HCT116 (cell line): ENCODE results near the gene CBL. TPM values are rescaled to one million over a fixed set of nuclear protein-coding genes. Genes with fewer than 3 reads are reported as not detected.

Experiments used
- ATAC-seq: fragments of 200-7000 bp; cut with Tn5 transposase; 2 replicates; pipeline ENCODE4 v1.9.1; 2020; ENCODE audit warnings: mild to moderate bottlenecking, moderate library complexity
- BruUV-seq: library from RNA; stranded (reverse); fragments of 400-500 nt; replicated peaks from 2 replicates; lab custom pipeline; 2021; lab: Mats Ljungman, UMichigan
- CTCF ChIA-PET: fragments of 300-600 bp; sonication (Branson Sonifier 250); formaldehyde crosslinking; loops from one replicate; lab custom pipeline; 2021; ENCODE audit warnings: antibody characterized with exemption; lab: Charles Lee
- POLR2A ChIA-PET: fragments of 300-600, 350-600 bp; sonication (Branson Sonifier 250); formaldehyde crosslinking; loops from one replicate; lab custom pipeline; 2021; ENCODE audit warnings: antibody characterized with exemption; lab: Charles Lee
- RAD21 ChIA-PET, 2 experiments: fragments of 300-600 bp; sonication (Branson Sonifier 250); formaldehyde crosslinking; loops; one replicate each; lab custom pipeline; 2023; ENCODE audit warnings: low total read pairs in 2 of 2; ENCODE audit not compliant: uncharacterized antibody in 2 of 2, unreplicated experiment in 2 of 2, low non-redundant PET in 1 of 2; lab: Charles Lee
- DNase-seq: peaks from one replicate; pipeline ENCODE4 v3.0.0-alpha.2; 2010; ENCODE audit warnings: low read depth, low spot score
- H2AFZ ChIP-seq: fragments of 200-600 bp; shearing (Covaris generic), sonication (generic); 2 replicates; pipeline ENCODE4 v1.6.1; 2017; ENCODE audit warnings: low read depth, mixed run types, mixed read lengths, antibody characterized with exemption, low read length; ENCODE audit not compliant: poor library complexity, severe bottlenecking
- H3K27ac ChIP-seq: 2 replicates; pipeline ENCODE4 v1.5.1; 2012; ENCODE audit warnings: low read depth, low read length
- H3K27me3 ChIP-seq: fragments of 200-600 bp; sonication (generic); 2 replicates; pipeline ENCODE4 v1.6.1; 2016; ENCODE audit warnings: mixed run types, low read length, mixed read lengths; ENCODE audit not compliant: insufficient read depth
- H3K36me3 ChIP-seq, 2 experiments: fragments of 200-500 bp in 1 of 2; fragments of 200-600 bp in 1 of 2; sonication (Bioruptor generic) in 1 of 2; sonication (generic) in 1 of 2; 2 replicates each; pipeline versions ENCODE4 v1.5.1 to v1.6.1; 2014 to 2016; ENCODE audit warnings: low read length in 2 of 2, inconsistent platforms in 1 of 2, mixed read lengths in 1 of 2, mixed run types in 1 of 2; ENCODE audit not compliant: insufficient read depth in 2 of 2, control insufficient read depth in 1 of 2
- H3K4me1 ChIP-seq, 2 experiments: fragments of 200-600 bp in 1 of 2; sonication (generic) in 1 of 2; 2 replicates each; pipeline versions ENCODE4 v1.5.1 to v1.6.1; 2012 to 2017; ENCODE audit warnings: low read length in 2 of 2, inconsistent platforms in 1 of 2, mild to moderate bottlenecking in 1 of 2, mixed read lengths in 1 of 2, mixed run types in 1 of 2, moderate library complexity in 1 of 2; ENCODE audit not compliant: insufficient read depth in 2 of 2, control insufficient read depth in 1 of 2
- H3K4me2 ChIP-seq: fragments of 200-600 bp; sonication (generic); 2 replicates; pipeline ENCODE4 v1.6.1; 2017; ENCODE audit warnings: mixed run types, low read length, mixed read lengths
- H3K4me3 ChIP-seq, 2 experiments: fragments of 200-600 bp in 1 of 2; sonication (generic) in 1 of 2; replicated peaks in 1 of 2; 2 replicates each; pipeline ENCODE4 v1.5.1; 2011 to 2016; ENCODE audit warnings: low read length in 2 of 2, control low read depth in 1 of 2, low read depth in 1 of 2, mild to moderate bottlenecking in 1 of 2, mixed read lengths in 1 of 2, mixed run types in 1 of 2
- H3K79me2 ChIP-seq: fragments of 200-600 bp; sonication (generic); 2 replicates; pipeline ENCODE4 v1.6.1; 2017; ENCODE audit warnings: mild to moderate bottlenecking, mixed run types, low read length, moderate library complexity, mixed read lengths; ENCODE audit not compliant: insufficient read depth
- H3K9ac ChIP-seq: fragments of 200-600 bp; sonication (generic); 2 replicates; pipeline ENCODE4 v1.6.1; 2016; ENCODE audit warnings: low read length, mixed read lengths
- H3K9me2 ChIP-seq: fragments of 200-600 bp; sonication (generic), shearing (Covaris generic); 2 replicates; pipeline ENCODE4 v1.6.1; 2017; ENCODE audit warnings: mixed run types, mild to moderate bottlenecking, moderate library complexity; ENCODE audit not compliant: insufficient read depth
- H3K9me3 ChIP-seq, 2 experiments: fragments of 200-500 bp in 1 of 2; fragments of 200-600 bp in 1 of 2; sonication (Bioruptor generic) in 1 of 2; sonication (generic) in 1 of 2; 2 replicates each; pipeline ENCODE4 v1.6.1; 2014 to 2017; ENCODE audit warnings: low read length in 2 of 2, mixed read lengths in 2 of 2, inconsistent platforms in 1 of 2, low read depth in 1 of 2, mild to moderate bottlenecking in 1 of 2, mixed run types in 1 of 2, moderate library complexity in 1 of 2; ENCODE audit not compliant: control insufficient read depth in 1 of 2, insufficient read depth in 1 of 2
- H4K20me1 ChIP-seq: fragments of 200-600 bp; sonication (generic), shearing (Covaris generic); 2 replicates; pipeline ENCODE4 v1.6.1; 2017; ENCODE audit warnings: mixed run types, mild to moderate bottlenecking, moderate library complexity; ENCODE audit not compliant: insufficient read depth
- CBX3 ChIP-seq: IDR thresholded peaks from 2 replicates; pipeline ENCODE4 v1.6.1; 2012; ENCODE audit warnings: low read depth
- CEBPB ChIP-seq: IDR thresholded peaks from 2 replicates; pipeline ENCODE4 v1.6.1; 2012; ENCODE audit warnings: low read depth
- EGR1 ChIP-seq: IDR thresholded peaks from 2 replicates; pipeline ENCODE4 v1.6.1; 2012; ENCODE audit warnings: low read depth
- ELF1 ChIP-seq: IDR thresholded peaks from 2 replicates; pipeline ENCODE4 v1.6.1; 2012; ENCODE audit warnings: low read depth, borderline replicate concordance
- EZH2 ChIP-seq: fragments of 200-600 bp; sonication (generic); IDR thresholded peaks from 2 replicates; pipeline ENCODE4 v1.6.1; 2017; ENCODE audit warnings: antibody characterized with exemption, mixed run types
- JUND ChIP-seq: IDR thresholded peaks from 2 replicates; pipeline ENCODE4 v1.6.1; 2012
- POLR2A ChIP-seq: IDR thresholded peaks from 2 replicates; pipeline ENCODE4 v1.7.0; 2011; ENCODE audit warnings: borderline replicate concordance; ENCODE audit not compliant: insufficient read depth, insufficient read length; ENCODE audit errors: extremely low read depth
- POLR2AphosphoS5 ChIP-seq: IDR thresholded peaks from 2 replicates; pipeline ENCODE4 v1.6.1; 2011; ENCODE audit warnings: mild to moderate bottlenecking, low read depth, low read length, moderate library complexity
- RAD21 ChIP-seq: IDR thresholded peaks from 2 replicates; pipeline ENCODE4 v1.6.1; 2012; ENCODE audit warnings: low read depth, mild to moderate bottlenecking
- SP1 ChIP-seq: IDR thresholded peaks from 2 replicates; pipeline ENCODE4 v1.6.1; 2012; ENCODE audit warnings: low read depth
- SRF ChIP-seq: IDR thresholded peaks from 2 replicates; pipeline ENCODE4 v1.6.1; 2012; ENCODE audit warnings: low read depth
- TCF7L2 ChIP-seq: IDR thresholded peaks from 2 replicates; pipeline ENCODE4 v1.7.0; 2011; ENCODE audit warnings: borderline replicate concordance, inconsistent platforms; ENCODE audit not compliant: insufficient read depth, insufficient read length; ENCODE audit errors: extremely low read depth
- YY1 ChIP-seq: IDR thresholded peaks from 2 replicates; pipeline ENCODE4 v1.6.1; 2011; ENCODE audit warnings: low read length, low read depth, moderate library complexity, mild to moderate bottlenecking; ENCODE audit not compliant: insufficient replicate concordance; ENCODE audit errors: extremely low read depth
- ZFX ChIP-seq: fragments of 450-650 bp; IDR thresholded peaks from 2 replicates; pipeline ENCODE4 v1.6.1; 2017
- ZNF274 ChIP-seq: fragments of 200-500 bp; sonication (Bioruptor generic); IDR thresholded peaks from 2 replicates; pipeline ENCODE4 v1.6.1; 2014; ENCODE audit warnings: mild to moderate bottlenecking, low read depth, low read length, inconsistent platforms
- intact Hi-C: fragments of 100-400 bp; cut with micrococcal nuclease; formaldehyde crosslinking; loops from 2 replicates; pipeline ENCODE4 v1.10.0; 2022
- total RNA-seq: library from RNA; stranded (reverse); gene quantifications from one replicate; pipeline ENCODE4 v1.2.1, GENCODE V29; 2021; ENCODE audit not compliant: unreplicated experiment
- TF ChIP-seq, protein P1 (sequence below), 3 experiments: fragments of 200-600 bp in 1 of 3; sonication (generic) in 1 of 3; IDR thresholded peaks in 2 of 3; conservative IDR thresholded peaks in 1 of 3; 2 replicates each; pipeline ENCODE4 v1.5.1; 2012 to 2017; ENCODE audit warnings: low read depth in 2 of 3, low read length in 2 of 3, antibody characterized with exemption in 1 of 3, borderline replicate concordance in 1 of 3, control low read depth in 1 of 3, mild to moderate bottlenecking in 1 of 3, mixed read lengths in 1 of 3, mixed run types in 1 of 3, moderate library complexity in 1 of 3; ENCODE audit not compliant: insufficient read depth in 1 of 3
- TF ChIP-seq, protein P2 (sequence below): IDR thresholded peaks from 2 replicates; pipeline ENCODE4 v1.6.1; 2012

Gene CBL
- total RNA-seq, 1 experiment from 2014 or later = 31.1 TPM

DNA sequence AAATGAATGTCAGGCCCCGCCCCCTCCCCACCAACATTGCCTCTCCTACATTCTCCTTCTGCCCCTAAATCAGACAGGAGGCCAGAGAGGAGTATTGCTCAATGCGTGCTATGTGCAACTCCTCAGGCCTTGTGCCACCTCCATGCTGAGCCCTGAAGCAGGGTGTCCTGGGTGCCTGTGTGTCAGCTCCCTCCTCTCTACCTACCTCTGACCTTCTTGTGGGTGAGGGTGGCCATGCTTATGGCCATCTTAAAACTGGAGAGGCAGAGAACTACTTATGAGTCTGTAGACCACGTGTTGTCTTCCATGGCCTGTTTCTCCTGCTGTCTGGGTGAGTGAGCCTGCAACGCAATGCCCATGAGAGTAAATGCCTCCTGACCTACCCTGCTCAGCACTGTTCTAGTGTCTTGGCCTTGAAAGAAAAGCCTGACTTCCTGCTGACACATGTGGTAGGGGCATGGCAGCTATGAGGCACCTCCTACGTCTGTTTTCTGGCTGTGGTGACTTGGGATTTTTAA lies 100.3 kb downstream of the CBL start:
- Histone ChIP-seq H3K27ac (no peak overlapping the region), H3K4me1 (no peaks in the 10 kb centered on the region), H3K27me3 (no peaks in the 10 kb centered on the region), H3K9ac (no peak overlapping the region), H3K4me2 (no peak overlapping the region), H3K79me2 (no peaks in the 10 kb centered on the region), H3K36me3 (peaks cover 6 to 12% of the 10 kb centered on the region in 2 experiments; a peak in 3 of 4 replicates), H3K9me3 (no peaks in the 10 kb centered on the region), H4K20me1 (no peaks in the 10 kb centered on the region), H3K4me3 (no peak overlapping the region), H2AFZ (no peak overlapping the region), H3K9me2 (no peaks in the 10 kb centered on the region)
- no peak for TF ChIP-seq CEBPB
- TF ChIP-seq SRF = no peak
- no peak for TF ChIP-seq YY1
- TF ChIP-seq TCF7L2 = no peak
- no peak for TF ChIP-seq JUND
- no peak for TF ChIP-seq POLR2A
- TF ChIP-seq, protein P1, sequence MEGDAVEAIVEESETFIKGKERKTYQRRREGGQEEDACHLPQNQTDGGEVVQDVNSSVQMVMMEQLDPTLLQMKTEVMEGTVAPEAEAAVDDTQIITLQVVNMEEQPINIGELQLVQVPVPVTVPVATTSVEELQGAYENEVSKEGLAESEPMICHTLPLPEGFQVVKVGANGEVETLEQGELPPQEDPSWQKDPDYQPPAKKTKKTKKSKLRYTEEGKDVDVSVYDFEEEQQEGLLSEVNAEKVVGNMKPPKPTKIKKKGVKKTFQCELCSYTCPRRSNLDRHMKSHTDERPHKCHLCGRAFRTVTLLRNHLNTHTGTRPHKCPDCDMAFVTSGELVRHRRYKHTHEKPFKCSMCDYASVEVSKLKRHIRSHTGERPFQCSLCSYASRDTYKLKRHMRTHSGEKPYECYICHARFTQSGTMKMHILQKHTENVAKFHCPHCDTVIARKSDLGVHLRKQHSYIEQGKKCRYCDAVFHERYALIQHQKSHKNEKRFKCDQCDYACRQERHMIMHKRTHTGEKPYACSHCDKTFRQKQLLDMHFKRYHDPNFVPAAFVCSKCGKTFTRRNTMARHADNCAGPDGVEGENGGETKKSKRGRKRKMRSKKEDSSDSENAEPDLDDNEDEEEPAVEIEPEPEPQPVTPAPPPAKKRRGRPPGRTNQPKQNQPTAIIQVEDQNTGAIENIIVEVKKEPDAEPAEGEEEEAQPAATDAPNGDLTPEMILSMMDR (IDR thresholded peaks at IDR 0.05 in 2 of 3, conservative IDR thresholded peaks at IDR 0.05 in 1 of 3; ENCODE audit: borderline replicate concordance in 1 of 3, insufficient read depth in 1 of 3, low read depth in 2 of 3, low read length in 2 of 3) = no peak
- TF ChIP-seq EZH2 = no peak
- no peak for TF ChIP-seq ELF1
- no peak for TF ChIP-seq ZFX
- TF ChIP-seq EGR1 = no peak
- TF ChIP-seq ZNF274 = no peak
- TF ChIP-seq SP1 = no peak
- TF ChIP-seq, protein P2, sequence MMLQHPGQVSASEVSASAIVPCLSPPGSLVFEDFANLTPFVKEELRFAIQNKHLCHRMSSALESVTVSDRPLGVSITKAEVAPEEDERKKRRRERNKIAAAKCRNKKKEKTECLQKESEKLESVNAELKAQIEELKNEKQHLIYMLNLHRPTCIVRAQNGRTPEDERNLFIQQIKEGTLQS = no peak
- no peak for TF ChIP-seq POLR2AphosphoS5
- TF ChIP-seq CBX3 = no peak
- no peak for TF ChIP-seq RAD21
- no TSS peak for BruUV-seq
- CTCF ChIA-PET = no interaction called here
- DNase-seq = no peak
- POLR2A ChIA-PET = no interaction called here
- intact Hi-C loops = no loop called here
- no peak for ATAC-seq
- RAD21 ChIA-PET = no interaction called here
